Measurements from ENCODE around the gene PRDM16. TPM values are rescaled to one million over a fixed set of nuclear protein-coding genes. Genes with fewer than 3 reads are reported as not detected.

PRDM16 gene
- total and polyA plus RNA-seq, 2 of the 8 experiments (the other 6 are each of a cell fraction or from before 2014, with no cell fraction given), result 0.39 to 0.43 TPM

GRCh38 chr1:3169665-3170356, 100.8 kb downstream of the PRDM16 start:
- no peak for FAIRE-seq
- no peak overlapping the region for H2BK12ac ChIP-seq (ENCODE audit: low read depth, low read length)
- no peak overlapping the region for H3K4ac ChIP-seq (replicated peaks; ENCODE audit: insufficient read length, low read depth, low read length)
- H2AK5ac ChIP-seq (ENCODE audit: low read depth, low read length), result no peak overlapping the region
- no peak overlapping the region for H4K91ac ChIP-seq (replicated peaks; ENCODE audit: insufficient read length, low read length)
- no peak overlapping the region for H3K4me2 ChIP-seq (ENCODE audit: insufficient read depth in 1 of 2, low read depth in 2 of 2, low read length in 2 of 2)
- H3K23me2 ChIP-seq (ENCODE audit: low read depth, low read length), result no peaks in the 10 kb centered on the region
- no peak overlapping the region for H2BK120ac ChIP-seq (replicated peaks; ENCODE audit: low read depth, low read length)
- POLR2A ChIA-PET (ENCODE audit: partially characterized antibody), result no interaction called here
- H3K9me3 ChIP-seq (ENCODE audit: insufficient read depth in 2 of 2, low read depth in 1 of 2, low read length in 1 of 2), result no peaks in the 10 kb centered on the region
- H3K27ac ChIP-seq (ENCODE audit: low read depth, low read length), result no peak overlapping the region
- no peaks in the 10 kb centered on the region for H3K79me1 ChIP-seq (ENCODE audit: low read depth, low read length)
- CTCF ChIA-PET (ENCODE audit: partially characterized antibody), result interaction anchor here (0.8 kb wide), 1 partner anchor 18 kb away, joined by 3 read pairs; no protein-coding TSS in a partner anchor
- H4K20me1 ChIP-seq (replicated peaks in 1 of 2; ENCODE audit: control insufficient read depth in 1 of 2, insufficient read depth in 2 of 2, low read length in 2 of 2), result peaks cover 0 to 3% of the 10 kb centered on the region in 2 experiments
- H4K8ac ChIP-seq (ENCODE audit: extremely low read depth, insufficient read depth, low read length), result no peak overlapping the region
- 89% methylated on average over 22 of the region's 35 CpGs; no CpG with 5 or more reads in 1 of the 2 experiments for WGBS, 2 experiments (ENCODE audit: extremely low coverage in 1 of 2, insufficient coverage in 1 of 2, insufficient read length in 1 of 2, insufficient replicate concordance in 2 of 2, low coverage in 1 of 2, low lambda C conversion rate in 2 of 2, missing lambda C conversion rate in 1 of 2)
- no peaks in the 10 kb centered on the region for H3K27me3 ChIP-seq (replicated peaks in 1 of 4; ENCODE audit: control insufficient read depth in 3 of 4, extremely low read depth in 1 of 4, insufficient read depth in 3 of 4, low read length in 3 of 4)
- no peaks in the 10 kb centered on the region for H3K36me3 ChIP-seq (ENCODE audit: control insufficient read depth in 2 of 4, insufficient read depth in 4 of 4, low read length in 3 of 4)
- H2BK20ac ChIP-seq (ENCODE audit: low read length), result no peak overlapping the region
- no peak overlapping the region for H3K56ac ChIP-seq (replicated peaks; ENCODE audit: insufficient read length, low read depth, low read length)
- H2BK5ac ChIP-seq (ENCODE audit: low read depth, low read length), result no peak overlapping the region
- no peak overlapping the region for H4K5ac ChIP-seq (ENCODE audit: insufficient read length, low read depth, low read length)
- H3K4me1 ChIP-seq (replicated peaks in 1 of 4; ENCODE audit: control insufficient read depth in 3 of 4, insufficient read depth in 4 of 4, low read length in 3 of 4), result peaks cover 0 to 9% (median 4%) of the 10 kb centered on the region in 4 experiments; a peak in 5 of 7 replicates
- no peak overlapping the region for H3K9ac ChIP-seq (replicated peaks in 1 of 4; ENCODE audit: extremely low read depth in 1 of 4, low read depth in 3 of 4, low read length in 3 of 4)
- no peak overlapping the region for H3K14ac ChIP-seq (ENCODE audit: insufficient read length)
- H3K79me2 ChIP-seq (ENCODE audit: control insufficient read depth in 1 of 2, insufficient read depth in 2 of 2, low read length in 2 of 2), result no peaks in the 10 kb centered on the region
- no peak overlapping the region for H2BK15ac ChIP-seq (ENCODE audit: low read length)
- H2AFZ ChIP-seq (ENCODE audit: low read length), result no peak overlapping the region
- H3K18ac ChIP-seq (ENCODE audit: extremely low read depth, low read length), result no peak overlapping the region; the same call in 1 of the 2 replicates
- H3K23ac ChIP-seq (ENCODE audit: insufficient read length), result no peak overlapping the region
- DNase-seq (ENCODE audit: low read depth in 1 of 2, low spot score in 2 of 2), result no peak
- H3K4me3 ChIP-seq (ENCODE audit: extremely low read depth in 1 of 4, insufficient read depth in 2 of 4, low read depth in 3 of 4, low read length in 4 of 4), result no peak overlapping the region
- TF ChIP-seq USF2 (IDR thresholded peaks at IDR 0.05; ENCODE audit: low read length) (no peak), SP1 (IDR thresholded peaks at IDR 0.05; ENCODE audit: low read depth, low read length) (no peak), EZH2 (IDR thresholded peaks at IDR 0.05; ENCODE audit: low read depth, low read length, severe bottlenecking) (no peak), HDAC6 (IDR thresholded peaks at IDR 0.05; ENCODE audit: low read depth, low read length) (no peak), SP2 (IDR thresholded peaks at IDR 0.05; ENCODE audit: low read length) (no peak), POLR2AphosphoS5 (IDR thresholded peaks at IDR 0.05; ENCODE audit: low read depth, low read length) (no peak), SP4 (IDR thresholded peaks at IDR 0.05; ENCODE audit: low read length) (no peak), RFX5 (IDR thresholded peaks at IDR 0.05; ENCODE audit: borderline replicate concordance, low read depth, low read length) (no peak), BCL11A (IDR thresholded peaks at IDR 0.05; ENCODE audit: low read depth in 2 of 2, low read length in 2 of 2) (no peak), JUND (IDR thresholded peaks at IDR 0.05; ENCODE audit: low read length) (no peak), SRF (IDR thresholded peaks at IDR 0.05; ENCODE audit: low read depth, low read length) (no peak), BACH1 (IDR thresholded peaks at IDR 0.05; ENCODE audit: low read length) (no peak), FOSL1 (IDR thresholded peaks at IDR 0.05; ENCODE audit: insufficient read depth, low read depth, low read length) (no peak), MAFK (IDR thresholded peaks at IDR 0.05; ENCODE audit: low read depth, low read length) (no peak)

Measured in H1 (cell line).